Measurements from ENCODE around the gene TRIP6.

Gene TRIP6

GRCh38 chr7:100882201-100882600, 15.0 kb downstream of the TRIP6 start:
- H3K9me3 ChIP-seq (ENCODE audit: control insufficient read depth in 5 of 5, low read length in 5 of 5): no peaks in the 10 kb centered on the region
- H3K4me1 ChIP-seq (ENCODE audit: control insufficient read depth in 5 of 5, insufficient read depth in 5 of 5, low read length in 5 of 5): peaks cover 0 to 9% (median 3%) of the 10 kb centered on the region in 5 donors
- H3K27ac ChIP-seq (ENCODE audit: low read depth, low read length): no peak overlapping the region
- H3K9ac ChIP-seq (ENCODE audit: low read length in 5 of 5): no peak overlapping the region
- H3K4me3 ChIP-seq (ENCODE audit: low read depth in 1 of 5, low read length in 5 of 5): no peak overlapping the region
- H3K36me3 ChIP-seq (ENCODE audit: control insufficient read depth in 5 of 5, insufficient read depth in 5 of 5, low read length in 5 of 5): peaks cover 0 to 82% (median 69%) of the 10 kb centered on the region in 5 donors
- no peaks in the 10 kb centered on the region for H3K27me3 ChIP-seq (ENCODE audit: control insufficient read depth in 5 of 5, insufficient read depth in 4 of 5, low read length in 5 of 5)

DNA sequence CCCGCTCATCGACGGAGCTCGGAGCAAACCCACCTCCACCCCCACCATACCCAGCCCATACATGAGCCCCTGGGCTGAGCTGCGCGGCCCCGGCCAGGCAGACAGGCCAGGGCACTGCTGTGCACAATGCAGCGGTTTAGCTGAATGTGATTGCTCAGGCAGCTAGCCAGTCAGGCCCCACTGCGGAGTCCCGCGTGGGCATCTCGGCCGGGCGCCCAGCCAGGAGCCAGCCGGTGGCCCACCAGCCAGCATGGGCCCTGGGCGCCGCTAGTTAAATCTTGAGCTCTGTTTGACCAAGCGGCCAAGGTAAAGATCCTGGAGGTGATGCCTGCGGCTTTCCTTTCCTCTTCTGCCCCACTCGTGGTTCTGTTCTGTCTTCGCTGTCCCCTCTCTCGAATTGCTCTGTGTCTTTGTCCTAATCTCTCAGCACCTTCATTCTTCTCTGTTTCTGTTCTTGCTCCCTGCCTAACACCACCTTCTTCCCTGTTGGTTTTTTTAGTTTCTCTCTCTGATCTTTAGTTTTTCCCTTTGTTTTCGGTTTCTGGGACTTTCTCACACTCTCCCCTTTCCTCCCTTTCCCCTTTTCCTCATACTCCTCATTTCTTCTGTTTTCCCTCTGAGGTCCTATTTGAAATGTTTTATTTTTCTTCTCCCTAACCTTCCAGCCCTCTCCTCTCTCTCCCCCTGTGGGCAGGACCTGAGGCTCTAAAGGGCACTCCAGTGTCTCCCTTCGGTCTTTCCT, 15.8 kb downstream of the TRIP6 start:
- Histone ChIP-seq H3K4me3 (ENCODE audit: low read depth in 1 of 5, low read length in 5 of 5) (no peak overlapping the region), H3K36me3 (ENCODE audit: control insufficient read depth in 5 of 5, insufficient read depth in 5 of 5, low read length in 5 of 5) (peaks cover 0 to 86% (median 76%) of the 10 kb centered on the region in 5 donors), H3K4me1 (ENCODE audit: control insufficient read depth in 5 of 5, insufficient read depth in 5 of 5, low read length in 5 of 5) (peaks cover 0 to 13% (median 10%) of the 10 kb centered on the region in 5 donors), H3K9me3 (ENCODE audit: control insufficient read depth in 5 of 5, low read length in 5 of 5) (no peaks in the 10 kb centered on the region), H3K27ac (ENCODE audit: low read depth, low read length) (no peak overlapping the region), H3K9ac (ENCODE audit: low read length in 5 of 5) (peak overlapping the region in 1 of 5 donors; percentile 49), H3K27me3 (ENCODE audit: control insufficient read depth in 5 of 5, insufficient read depth in 4 of 5, low read length in 5 of 5) (no peaks in the 10 kb centered on the region)

GRCh38 chr7:100884736-100885439, 17.7 kb downstream of the TRIP6 start:
- H3K36me3 ChIP-seq (ENCODE audit: control insufficient read depth in 5 of 5, insufficient read depth in 5 of 5, low read length in 5 of 5): peaks cover 0 to 83% (median 79%) of the 10 kb centered on the region in 5 donors
- H3K27me3 ChIP-seq (ENCODE audit: control insufficient read depth in 5 of 5, insufficient read depth in 4 of 5, low read length in 5 of 5): no peaks in the 10 kb centered on the region
- H3K9me3 ChIP-seq (ENCODE audit: control insufficient read depth in 5 of 5, low read length in 5 of 5): no peaks in the 10 kb centered on the region
- no peak overlapping the region for H3K4me3 ChIP-seq (ENCODE audit: low read depth in 1 of 5, low read length in 5 of 5)
- H3K4me1 ChIP-seq (ENCODE audit: control insufficient read depth in 5 of 5, insufficient read depth in 5 of 5, low read length in 5 of 5): peaks cover 1 to 28% (median 25%) of the 10 kb centered on the region in 5 donors
- H3K9ac ChIP-seq (ENCODE audit: low read length in 5 of 5): no peak overlapping the region
- no peak overlapping the region for H3K27ac ChIP-seq (ENCODE audit: low read depth, low read length)

GRCh38 chr7:100885440-100886141, 18.4 kb downstream of the TRIP6 start:
- Histone ChIP-seq H3K9ac (ENCODE audit: low read length in 5 of 5) (no peak overlapping the region), H3K27ac (ENCODE audit: low read depth, low read length) (no peak overlapping the region), H3K4me3 (ENCODE audit: low read depth in 1 of 5, low read length in 5 of 5) (no peak overlapping the region), H3K36me3 (ENCODE audit: control insufficient read depth in 5 of 5, insufficient read depth in 5 of 5, low read length in 5 of 5) (peaks cover 0 to 80% (median 77%) of the 10 kb centered on the region in 5 donors), H3K9me3 (ENCODE audit: control insufficient read depth in 5 of 5, low read length in 5 of 5) (no peaks in the 10 kb centered on the region), H3K27me3 (ENCODE audit: control insufficient read depth in 5 of 5, insufficient read depth in 4 of 5, low read length in 5 of 5) (peaks cover 0 to under 1% (median 0%) of the 10 kb centered on the region in 5 donors), H3K4me1 (ENCODE audit: control insufficient read depth in 5 of 5, insufficient read depth in 5 of 5, low read length in 5 of 5) (peaks cover 1 to 35% (median 32%) of the 10 kb centered on the region in 5 donors)

DNA sequence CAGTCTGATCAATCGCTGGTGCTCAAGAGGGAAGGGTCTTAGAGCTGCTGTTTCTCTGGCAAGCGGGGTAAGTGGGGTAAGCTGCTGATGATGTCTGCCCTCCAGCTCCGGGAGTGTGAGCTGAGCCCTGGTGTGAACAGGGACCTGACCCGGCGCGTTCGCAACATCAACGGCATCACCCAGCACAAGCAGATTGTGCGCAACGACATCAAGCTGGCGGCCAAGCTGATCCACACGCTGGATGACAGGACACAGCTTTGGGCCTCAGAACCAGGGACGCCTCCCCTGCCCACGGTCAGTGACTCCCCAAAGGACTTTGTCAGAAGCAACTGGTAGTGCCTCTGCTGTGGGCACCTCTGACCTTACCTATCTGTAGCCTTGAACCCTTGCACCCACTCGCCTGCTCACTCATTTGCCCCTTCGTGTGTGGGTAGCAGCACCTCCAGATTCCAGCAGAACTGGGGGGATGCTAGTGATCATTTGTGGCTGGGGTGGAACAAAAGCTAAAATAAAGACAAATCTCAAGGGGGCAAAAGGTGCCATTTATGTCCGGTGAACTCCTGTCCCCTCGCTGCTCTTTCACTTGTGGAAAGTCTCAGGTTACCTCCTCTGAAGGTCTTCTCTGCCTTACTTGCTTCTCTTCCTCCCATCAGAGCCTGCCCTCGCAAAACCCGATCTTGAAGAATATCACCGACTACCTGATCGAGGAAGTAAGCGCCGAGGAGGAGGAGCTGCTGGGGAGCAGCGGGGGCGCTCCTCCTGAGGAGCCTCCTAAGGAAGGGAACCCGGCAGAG, 19.2 kb downstream of the TRIP6 start:
- Histone ChIP-seq H3K4me1 (ENCODE audit: control insufficient read depth in 5 of 5, insufficient read depth in 5 of 5, low read length in 5 of 5) (peaks cover 1 to 41% (median 40%) of the 10 kb centered on the region in 5 donors), H3K4me3 (ENCODE audit: low read depth in 1 of 5, low read length in 5 of 5) (no peak overlapping the region), H3K27me3 (ENCODE audit: control insufficient read depth in 5 of 5, insufficient read depth in 4 of 5, low read length in 5 of 5) (peaks cover 0 to 5% (median 0%) of the 10 kb centered on the region in 5 donors), H3K36me3 (ENCODE audit: control insufficient read depth in 5 of 5, insufficient read depth in 5 of 5, low read length in 5 of 5) (peaks cover 0 to 74% (median 73%) of the 10 kb centered on the region in 5 donors), H3K9me3 (ENCODE audit: control insufficient read depth in 5 of 5, low read length in 5 of 5) (no peaks in the 10 kb centered on the region), H3K9ac (ENCODE audit: low read length in 5 of 5) (no peak overlapping the region), H3K27ac (ENCODE audit: low read depth, low read length) (no peak overlapping the region)

DNA sequence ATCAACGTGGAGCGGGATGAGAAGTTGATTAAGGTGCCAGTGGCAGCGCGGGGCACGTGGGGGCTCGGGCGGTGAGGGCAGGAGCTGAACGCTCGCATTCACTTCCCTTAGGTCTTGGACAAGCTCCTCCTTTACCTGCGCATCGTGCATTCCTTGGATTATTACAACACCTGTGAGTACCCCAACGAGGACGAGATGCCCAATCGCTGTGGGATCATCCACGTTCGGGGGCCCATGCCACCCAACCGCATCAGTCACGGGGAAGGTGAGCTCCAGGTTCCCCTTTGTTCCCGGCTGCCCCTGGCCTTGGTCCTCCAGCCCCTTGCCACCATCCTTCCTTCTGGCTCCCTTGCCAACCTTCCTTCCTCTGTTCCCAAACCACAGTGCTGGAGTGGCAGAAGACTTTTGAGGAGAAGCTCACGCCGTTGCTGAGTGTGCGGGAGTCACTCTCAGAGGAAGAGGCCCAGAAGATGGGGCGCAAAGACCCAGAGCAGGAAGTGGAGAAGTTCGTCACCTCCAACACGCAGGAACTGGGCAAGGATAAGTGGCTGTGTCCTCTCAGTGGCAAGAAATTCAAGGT, 19.8 kb downstream of the TRIP6 start:
- peaks cover 0 to 5% (median under 1%) of the 10 kb centered on the region in 5 donors for H3K27me3 ChIP-seq (ENCODE audit: control insufficient read depth in 5 of 5, insufficient read depth in 4 of 5, low read length in 5 of 5)
- peaks cover 1 to 42% (median 40%) of the 10 kb centered on the region in 5 donors for H3K4me1 ChIP-seq (ENCODE audit: control insufficient read depth in 5 of 5, insufficient read depth in 5 of 5, low read length in 5 of 5)
- no peak overlapping the region for H3K4me3 ChIP-seq (ENCODE audit: low read depth in 1 of 5, low read length in 5 of 5)
- H3K36me3 ChIP-seq (ENCODE audit: control insufficient read depth in 5 of 5, insufficient read depth in 5 of 5, low read length in 5 of 5): peaks cover 0 to 67% (median 66%) of the 10 kb centered on the region in 5 donors
- H3K27ac ChIP-seq (ENCODE audit: low read depth, low read length): no peak overlapping the region
- H3K9ac ChIP-seq (ENCODE audit: low read length in 5 of 5): no peak overlapping the region
- H3K9me3 ChIP-seq (ENCODE audit: control insufficient read depth in 5 of 5, low read length in 5 of 5): no peaks in the 10 kb centered on the region

- Histone ChIP-seq H3K9me3 (ENCODE audit: control insufficient read depth in 5 of 5, low read length in 5 of 5) (no peaks in the 10 kb centered on the region), H3K9ac (ENCODE audit: low read length in 5 of 5) (peak overlapping the region in 3 of 5 donors; percentile 87 to 92 (median 89)), H3K4me1 (ENCODE audit: control insufficient read depth in 5 of 5, insufficient read depth in 5 of 5, low read length in 5 of 5) (peaks cover 1 to 42% (median 40%) of the 10 kb centered on the region in 5 donors), H3K4me3 (ENCODE audit: low read depth in 1 of 5, low read length in 5 of 5) (no peak overlapping the region), H3K27ac (ENCODE audit: low read depth, low read length) (no peak overlapping the region), H3K36me3 (ENCODE audit: control insufficient read depth in 5 of 5, insufficient read depth in 5 of 5, low read length in 5 of 5) (peaks cover 0 to 61% (median 60%) of the 10 kb centered on the region in 5 donors), H3K27me3 (ENCODE audit: control insufficient read depth in 5 of 5, insufficient read depth in 4 of 5, low read length in 5 of 5) (peaks cover 0 to 5% (median 4%) of the 10 kb centered on the region in 5 donors)
Measured at GRCh38 chr7:100887516-100888290, 20.5 kb downstream of the TRIP6 start.

GRCh38 chr7:100888291-100888987, 21.3 kb downstream of the TRIP6 start:
- H3K27me3 ChIP-seq (ENCODE audit: control insufficient read depth in 5 of 5, insufficient read depth in 4 of 5, low read length in 5 of 5): peaks cover 0 to 10% (median 10%) of the 10 kb centered on the region in 5 donors
- H3K27ac ChIP-seq (ENCODE audit: low read depth, low read length): peak overlapping the region; percentile 70
- H3K36me3 ChIP-seq (ENCODE audit: control insufficient read depth in 5 of 5, insufficient read depth in 5 of 5, low read length in 5 of 5): peaks cover 0 to 53% (median 52%) of the 10 kb centered on the region in 5 donors
- H3K4me1 ChIP-seq (ENCODE audit: control insufficient read depth in 5 of 5, insufficient read depth in 5 of 5, low read length in 5 of 5): peaks cover 1 to 42% (median 40%) of the 10 kb centered on the region in 5 donors
- peak overlapping the region; percentile 63 to 80 (median 74) for H3K4me3 ChIP-seq (ENCODE audit: low read depth in 1 of 5, low read length in 5 of 5)
- peak overlapping the region in 3 of 5 donors; percentile 87 to 92 (median 89) for H3K9ac ChIP-seq (ENCODE audit: low read length in 5 of 5)
- no peaks in the 10 kb centered on the region for H3K9me3 ChIP-seq (ENCODE audit: control insufficient read depth in 5 of 5, low read length in 5 of 5)
